Endothelial cell of umbilical vein (primary cell): ENCODE measurements around the gene DNAJC7. TPM values are rescaled to one million over a fixed set of nuclear protein-coding genes. Genes with fewer than 3 reads are reported as not detected.

Source experiments
- BruUV-seq: library from RNA; stranded (reverse); fragments of 400-500 nt; replicated peaks from 2 replicates; lab custom pipeline; 2021; lab: Mats Ljungman, UMichigan
- CTCF ChIA-PET: fragments of 300-600, 350-600 bp; sonication (Branson Sonifier 250); formaldehyde crosslinking; loops from one replicate; lab custom pipeline; 2021; ENCODE audit warnings: antibody characterized with exemption, inconsistent platforms; lab: Charles Lee
- POLR2A ChIA-PET: fragments of 300-600, 350-600 bp; sonication (Branson Sonifier 250); formaldehyde crosslinking; loops from one replicate; lab custom pipeline; 2021; ENCODE audit warnings: antibody characterized with exemption, inconsistent platforms; lab: Charles Lee
- DNase-seq: peaks from one replicate; pipeline ENCODE4 v3.0.0-alpha.2; 2011; ENCODE audit warnings: low read depth, low spot score
- FAIRE-seq: peaks from 2 replicates; lab custom pipeline; 2011; peaks lifted over from hg19 to GRCh38; lab: Jason Lieb, UNC
- H2AFZ ChIP-seq: 2 replicates; pipeline ENCODE4 v1.6.0; 2012; ENCODE audit warnings: low read depth, low read length, control low read depth, inconsistent platforms
- H3K27ac ChIP-seq: 2 replicates; pipeline ENCODE4 v1.5.1; 2011; ENCODE audit warnings: low read depth, mild to moderate bottlenecking, control low read depth, low read length, moderate library complexity; ENCODE audit not compliant: insufficient read depth
- H3K27me3 ChIP-seq, 2 experiments: 2 replicates each; pipeline versions ENCODE4 v1.6.0 to v1.6.1; 2011; ENCODE audit warnings: low read length in 2 of 2, mixed read lengths in 1 of 2; ENCODE audit not compliant: control insufficient read depth in 2 of 2, insufficient read depth in 2 of 2
- H3K36me3 ChIP-seq, 2 experiments: 2 replicates in 1 of 2; 3 replicates in 1 of 2; pipeline ENCODE4 v1.5.1; 2011; ENCODE audit warnings: low read length in 2 of 2, mild to moderate bottlenecking in 1 of 2, moderate library complexity in 1 of 2; ENCODE audit not compliant: control insufficient read depth in 2 of 2, insufficient read depth in 2 of 2; ENCODE audit errors: extremely low read depth in 1 of 2
- H3K4me1 ChIP-seq: 3 replicates; pipeline ENCODE4 v1.5.1; 2011; ENCODE audit warnings: mild to moderate bottlenecking, low read length; ENCODE audit not compliant: control insufficient read depth, insufficient read depth; ENCODE audit errors: extremely low read depth
- H3K4me2 ChIP-seq: 2 replicates; pipeline ENCODE4 v1.6.1; 2011; ENCODE audit warnings: low read length, control low read depth, mixed read lengths; ENCODE audit not compliant: insufficient read depth
- H3K4me3 ChIP-seq, 3 experiments: fragments of 200-600 bp in 1 of 3; sonication (generic), shearing (Covaris generic) in 1 of 3; replicated peaks in 1 of 3; 2 replicates each; pipeline ENCODE4 v1.5.1; 2011 to 2016; ENCODE audit warnings: control low read depth in 3 of 3, low read length in 3 of 3, mild to moderate bottlenecking in 2 of 3, inconsistent platforms in 1 of 3, low read depth in 1 of 3, moderate library complexity in 1 of 3; ENCODE audit not compliant: insufficient read depth in 1 of 3
- H3K79me2 ChIP-seq: 2 replicates; pipeline ENCODE4 v1.6.0; 2012; ENCODE audit warnings: low read length, inconsistent platforms; ENCODE audit not compliant: control insufficient read depth, insufficient read depth
- H3K9ac ChIP-seq: replicated peaks from 2 replicates; pipeline ENCODE3; 2011; ENCODE audit warnings: low read length, control low read depth; ENCODE audit not compliant: insufficient read depth; ENCODE audit errors: extremely low read depth
- H3K9me1 ChIP-seq: replicated peaks from 3 replicates; pipeline ENCODE4 v1.6.0; 2011; ENCODE audit warnings: mild to moderate bottlenecking, low read length; ENCODE audit not compliant: control insufficient read depth, insufficient read depth; ENCODE audit errors: extremely low read depth
- H3K9me3 ChIP-seq: replicated peaks from 2 replicates; pipeline ENCODE4 v1.5.1; 2012; ENCODE audit warnings: low read length, inconsistent platforms; ENCODE audit not compliant: control insufficient read depth, insufficient read depth
- H4K20me1 ChIP-seq: replicated peaks from 2 replicates; pipeline ENCODE3; 2011; ENCODE audit warnings: mild to moderate bottlenecking, low read length; ENCODE audit not compliant: control insufficient read depth, insufficient read depth; ENCODE audit errors: extremely low read depth
- EZH2 ChIP-seq: IDR thresholded peaks from 2 replicates; pipeline ENCODE4 v1.6.1; 2012; ENCODE audit warnings: borderline replicate concordance, low read depth, mild to moderate bottlenecking, moderate library complexity, low read length, inconsistent platforms; ENCODE audit not compliant: severe bottlenecking
- FOS ChIP-seq: IDR thresholded peaks from 2 replicates; pipeline ENCODE4 v1.6.1; 2011; ENCODE audit warnings: mild to moderate bottlenecking, low read length, moderate library complexity, borderline replicate concordance; ENCODE audit not compliant: insufficient read depth
- GATA2 ChIP-seq: IDR thresholded peaks from 2 replicates; pipeline ENCODE4 v1.7.0; 2011; ENCODE audit warnings: low read depth, mild to moderate bottlenecking, moderate library complexity, mixed read lengths, low read length; ENCODE audit not compliant: insufficient read length, insufficient read depth
- JUN ChIP-seq: IDR thresholded peaks from 2 replicates; pipeline ENCODE4 v1.6.1; 2011; ENCODE audit warnings: borderline replicate concordance, low read depth; ENCODE audit not compliant: insufficient read length, insufficient read depth
- MYC ChIP-seq: IDR thresholded peaks from one replicate; pipeline ENCODE4 v1.6.1; 2011; ENCODE audit warnings: mild to moderate bottlenecking, low read depth, low read length
- POLR2A ChIP-seq: IDR thresholded peaks from 2 replicates; pipeline ENCODE4 v1.6.1; 2012; ENCODE audit warnings: low read depth, mild to moderate bottlenecking, control low read depth, low read length
- POLR2AphosphoS5 ChIP-seq: IDR thresholded peaks from 2 replicates; pipeline ENCODE4 v1.6.1; 2012; ENCODE audit warnings: low read depth, mild to moderate bottlenecking, control low read depth, low read length, moderate library complexity; ENCODE audit not compliant: insufficient read depth
- dilution Hi-C: fragments of 300-500 bp; cut with MboI; formaldehyde crosslinking; loops from one replicate; pipeline ENCODE4 v1.15.0; 2019; ENCODE audit warnings: low sequenced_read_pairs; ENCODE audit not compliant: extremely low pct_ligation_motif_present
- intact Hi-C: fragments of 100-400 bp; cut with micrococcal nuclease; formaldehyde crosslinking; loops from one replicate; pipeline ENCODE4 v1.10.0; 2022
- polyA plus RNA-seq, 4 experiments: library from polyadenylated mRNA; depleted of rRNA in 3 of 4; stranded (reverse) in 3 of 4; unstranded in 1 of 4; fragments of >200 nt; gene quantifications; 2 replicates each; pipeline versions ENCODE4 v1.2.1 to v1.2.3, GENCODE V29; 2011 to 2012; ENCODE audit warnings: missing spikeins in 1 of 4
- total RNA-seq: library from RNA; stranded (reverse); gene quantifications from 2 replicates; pipeline ENCODE4 v1.2.3, GENCODE V29; 2021
- TF ChIP-seq, protein P1 (sequence below), 2 donors: IDR thresholded peaks; 1 replicate in 1 of 2; 2 replicates in 1 of 2; pipeline ENCODE4 v1.5.1; 2011; ENCODE audit warnings: low read length in 2 of 2, mild to moderate bottlenecking in 2 of 2, moderate library complexity in 2 of 2, control low read depth in 1 of 2, inconsistent platforms in 1 of 2, low read depth in 1 of 2; ENCODE audit not compliant: insufficient read depth in 1 of 2; ENCODE audit errors: extremely low read depth in 1 of 2
- TF ChIP-seq, protein P2 (sequence below): IDR thresholded peaks from 2 replicates; pipeline ENCODE4 v1.6.1; 2011; ENCODE audit not compliant: insufficient read depth, insufficient read length

DNAJC7 gene
- total and polyA plus RNA-seq, 2 donors (not counting 3 experiments of a cell fraction or from before 2014, with no cell fraction given), result 19.8 to 111 TPM

GRCh38 chr17:41943492-41943891 lies 73.7 kb downstream of the DNAJC7 start:
- TF ChIP-seq JUN (no peak), EZH2 (no peak), POLR2A (no peak), GATA2 (no peak), POLR2AphosphoS5 (no peak), FOS (no peak), MYC (no peak)
- TF ChIP-seq, protein P1, sequence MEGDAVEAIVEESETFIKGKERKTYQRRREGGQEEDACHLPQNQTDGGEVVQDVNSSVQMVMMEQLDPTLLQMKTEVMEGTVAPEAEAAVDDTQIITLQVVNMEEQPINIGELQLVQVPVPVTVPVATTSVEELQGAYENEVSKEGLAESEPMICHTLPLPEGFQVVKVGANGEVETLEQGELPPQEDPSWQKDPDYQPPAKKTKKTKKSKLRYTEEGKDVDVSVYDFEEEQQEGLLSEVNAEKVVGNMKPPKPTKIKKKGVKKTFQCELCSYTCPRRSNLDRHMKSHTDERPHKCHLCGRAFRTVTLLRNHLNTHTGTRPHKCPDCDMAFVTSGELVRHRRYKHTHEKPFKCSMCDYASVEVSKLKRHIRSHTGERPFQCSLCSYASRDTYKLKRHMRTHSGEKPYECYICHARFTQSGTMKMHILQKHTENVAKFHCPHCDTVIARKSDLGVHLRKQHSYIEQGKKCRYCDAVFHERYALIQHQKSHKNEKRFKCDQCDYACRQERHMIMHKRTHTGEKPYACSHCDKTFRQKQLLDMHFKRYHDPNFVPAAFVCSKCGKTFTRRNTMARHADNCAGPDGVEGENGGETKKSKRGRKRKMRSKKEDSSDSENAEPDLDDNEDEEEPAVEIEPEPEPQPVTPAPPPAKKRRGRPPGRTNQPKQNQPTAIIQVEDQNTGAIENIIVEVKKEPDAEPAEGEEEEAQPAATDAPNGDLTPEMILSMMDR (IDR thresholded peaks at IDR 0.05; ENCODE audit: extremely low read depth in 1 of 2, insufficient read depth in 1 of 2, low read depth in 1 of 2, low read length in 2 of 2), result no peak
- TF ChIP-seq, protein P2, sequence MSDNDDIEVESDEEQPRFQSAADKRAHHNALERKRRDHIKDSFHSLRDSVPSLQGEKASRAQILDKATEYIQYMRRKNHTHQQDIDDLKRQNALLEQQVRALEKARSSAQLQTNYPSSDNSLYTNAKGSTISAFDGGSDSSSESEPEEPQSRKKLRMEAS, result no peak
- Histone ChIP-seq H3K4me2 (no peak overlapping the region), H3K27me3 (peaks cover 0 to 2% of the 10 kb centered on the region in 2 experiments), H3K9me3 (no peaks in the 10 kb centered on the region), H4K20me1 (no peaks in the 10 kb centered on the region), H3K79me2 (no peaks in the 10 kb centered on the region), H3K36me3 (no peaks in the 10 kb centered on the region), H3K4me3 (no peak overlapping the region), H2AFZ (no peak overlapping the region), H3K4me1 (no peaks in the 10 kb centered on the region), H3K9ac (no peak overlapping the region), H3K27ac (no peak overlapping the region), H3K9me1 (no peaks in the 10 kb centered on the region)
- dilution Hi-C loops, result no loop called here
- CTCF ChIA-PET, result interaction anchor here (3.2 kb wide), 1 partner anchor 16 kb away, joined by 9 read pairs; no protein-coding TSS in a partner anchor
- FAIRE-seq (no peak), DNase-seq (no peak)
- POLR2A ChIA-PET, result no interaction called here
- intact Hi-C loops, result no loop called here
- no TSS peak for BruUV-seq
